Prostate gland (tissue), 2 donors: ENCODE measurements around the gene NCOA3.

Experiments used
- POLR2A ChIP-seq: fragments of 450-650 bp; IDR thresholded peaks from one replicate; pipeline ENCODE4 v1.6.1; 2016; ENCODE audit warnings: antibody characterized with exemption, mild to moderate bottlenecking
- POLR2AphosphoS5 ChIP-seq: sonication (generic); formaldehyde crosslinking; IDR thresholded peaks from one replicate; pipeline ENCODE4 v1.6.1; 2017; ENCODE audit warnings: antibody characterized with exemption
- TF ChIP-seq, protein P1 (sequence below), 4 experiments: fragments of 200-600 bp in 2 of 4; fragments of 450-650 bp in 2 of 4; sonication (generic) in 2 of 4; IDR thresholded peaks; 1 replicate in 3 of 4; 2 replicates in 1 of 4; pipeline ENCODE4 v1.5.1; 2016 to 2019; ENCODE audit warnings: antibody characterized with exemption in 4 of 4, mild to moderate bottlenecking in 2 of 4, moderate library complexity in 2 of 4

DNA sequence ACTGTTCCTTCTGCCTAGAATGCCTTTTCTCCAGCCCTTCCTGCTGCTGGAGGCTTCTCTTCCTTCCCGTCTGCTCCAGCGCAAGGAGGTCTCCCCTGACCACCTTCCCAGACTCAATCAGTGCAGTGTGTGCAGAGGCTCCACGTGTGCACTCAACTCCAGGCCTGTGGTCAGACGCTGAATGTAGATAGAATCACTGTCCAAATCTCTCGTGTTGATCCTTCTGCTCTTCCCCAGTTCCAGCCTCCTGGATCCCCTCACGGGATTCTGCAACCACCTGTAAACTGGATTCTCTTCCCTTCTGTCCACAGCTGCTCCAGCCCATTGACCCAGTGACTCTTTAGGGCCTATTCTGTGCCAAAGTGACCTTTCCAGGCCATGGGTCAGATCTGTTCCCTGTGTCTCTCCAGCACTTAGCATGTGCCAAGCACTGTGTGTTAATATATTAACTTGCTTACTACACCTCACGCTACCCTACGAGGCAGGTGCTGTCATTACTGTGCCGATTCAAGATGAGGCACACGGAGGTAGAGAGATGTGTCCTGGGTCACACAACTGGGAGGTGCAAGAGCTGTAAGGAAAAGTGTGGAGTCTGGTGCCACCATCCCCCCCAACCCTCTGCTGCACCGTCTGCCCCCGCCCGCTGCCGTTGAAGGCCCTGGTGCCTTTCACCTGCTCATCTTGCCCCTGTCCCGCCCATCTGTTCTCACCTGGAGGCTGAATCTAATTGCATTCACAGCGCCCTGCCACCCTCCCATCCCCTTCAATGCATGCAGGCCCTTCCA, 171.4 kb downstream of the NCOA3 start:
- TF ChIP-seq, protein P1, sequence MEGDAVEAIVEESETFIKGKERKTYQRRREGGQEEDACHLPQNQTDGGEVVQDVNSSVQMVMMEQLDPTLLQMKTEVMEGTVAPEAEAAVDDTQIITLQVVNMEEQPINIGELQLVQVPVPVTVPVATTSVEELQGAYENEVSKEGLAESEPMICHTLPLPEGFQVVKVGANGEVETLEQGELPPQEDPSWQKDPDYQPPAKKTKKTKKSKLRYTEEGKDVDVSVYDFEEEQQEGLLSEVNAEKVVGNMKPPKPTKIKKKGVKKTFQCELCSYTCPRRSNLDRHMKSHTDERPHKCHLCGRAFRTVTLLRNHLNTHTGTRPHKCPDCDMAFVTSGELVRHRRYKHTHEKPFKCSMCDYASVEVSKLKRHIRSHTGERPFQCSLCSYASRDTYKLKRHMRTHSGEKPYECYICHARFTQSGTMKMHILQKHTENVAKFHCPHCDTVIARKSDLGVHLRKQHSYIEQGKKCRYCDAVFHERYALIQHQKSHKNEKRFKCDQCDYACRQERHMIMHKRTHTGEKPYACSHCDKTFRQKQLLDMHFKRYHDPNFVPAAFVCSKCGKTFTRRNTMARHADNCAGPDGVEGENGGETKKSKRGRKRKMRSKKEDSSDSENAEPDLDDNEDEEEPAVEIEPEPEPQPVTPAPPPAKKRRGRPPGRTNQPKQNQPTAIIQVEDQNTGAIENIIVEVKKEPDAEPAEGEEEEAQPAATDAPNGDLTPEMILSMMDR (IDR thresholded peaks at IDR 0.05) = no peak
- TF ChIP-seq POLR2AphosphoS5 (no peak), POLR2A (no peak)
